IMR-90 (cell line): ENCODE data around the gene CACYBP. TPM values are rescaled to one million over a fixed set of nuclear protein-coding genes. Genes with fewer than 3 reads are reported as not detected.

Source experiments
- ATAC-seq: fragments of 200-7000 bp; cut with Tn5 transposase; 2 replicates; pipeline ENCODE4 v1.9.1; 2020; ENCODE audit warnings: low read depth, mild to moderate bottlenecking, moderate library complexity
- BruUV-seq: library from RNA; stranded (reverse); fragments of 400-500 nt; replicated peaks from 2 replicates; lab custom pipeline; 2021; lab: Mats Ljungman, UMichigan
- CTCF ChIA-PET: fragments of 300-600 bp; formaldehyde crosslinking; extraction: SDS; loops from one replicate; lab custom pipeline; 2021; ENCODE audit warnings: antibody characterized with exemption; lab: Yijun Ruan, JAX
- POLR2A ChIA-PET: fragments of 300-600 bp; sonication (Branson Sonifier 250); formaldehyde crosslinking; loops from one replicate; lab custom pipeline; 2022; ENCODE audit warnings: antibody characterized with exemption; ENCODE audit not compliant: unreplicated experiment; lab: Charles Lee
- DNase-seq: peaks from one replicate; pipeline ENCODE4 v3.0.0; 2013
- H2AFZ ChIP-seq: replicated peaks from 2 replicates; pipeline ENCODE3; 2013; ENCODE audit warnings: low read length, mild to moderate bottlenecking; ENCODE audit not compliant: poor library complexity
- H2AK5ac ChIP-seq: 2 replicates; pipeline ENCODE4 v1.6.1; 2013; ENCODE audit warnings: low read depth, low read length, inconsistent platforms
- H2AK9ac ChIP-seq: replicated peaks from 2 replicates; pipeline ENCODE3; 2013; ENCODE audit warnings: mild to moderate bottlenecking, low read depth, low read length, moderate library complexity; ENCODE audit not compliant: poor library complexity
- H2BK120ac ChIP-seq: 2 replicates; pipeline ENCODE4 v1.6.1; 2013; ENCODE audit warnings: low read depth, low read length, inconsistent platforms
- H2BK15ac ChIP-seq: 3 replicates; pipeline ENCODE4 v1.6.1; 2013; ENCODE audit warnings: low read depth, low read length, inconsistent platforms
- H2BK20ac ChIP-seq: 2 replicates; pipeline ENCODE4 v1.6.1; 2013; ENCODE audit warnings: low read depth, mild to moderate bottlenecking, inconsistent platforms, low read length, moderate library complexity
- H2BK5ac ChIP-seq: 2 replicates; pipeline ENCODE4 v1.6.1; 2013; ENCODE audit warnings: mild to moderate bottlenecking, low read depth, low read length, inconsistent platforms; ENCODE audit not compliant: poor library complexity, severe bottlenecking
- H3K14ac ChIP-seq: replicated peaks from 2 replicates; pipeline ENCODE4 v1.6.1; 2013; ENCODE audit warnings: low read depth, low read length, inconsistent platforms
- H3K18ac ChIP-seq: 2 replicates; pipeline ENCODE4 v1.6.1; 2013; ENCODE audit warnings: low read depth, low read length, control low read depth
- H3K23ac ChIP-seq: 2 replicates; pipeline ENCODE4 v1.6.1; 2013; ENCODE audit warnings: low read depth, low read length, inconsistent platforms
- H3K27ac ChIP-seq: 2 replicates; pipeline ENCODE4 v1.5.1; 2013; ENCODE audit warnings: mild to moderate bottlenecking, control low read depth, low read length; ENCODE audit not compliant: insufficient read depth
- H3K27me3 ChIP-seq: 2 replicates; pipeline ENCODE4 v1.6.1; 2013; ENCODE audit warnings: low read length; ENCODE audit not compliant: control insufficient read depth, insufficient read depth
- H3K36me3 ChIP-seq: 2 replicates; pipeline ENCODE4 v1.6.1; 2013; ENCODE audit warnings: low read length, mixed read lengths; ENCODE audit not compliant: control insufficient read depth, insufficient read depth
- H3K4ac ChIP-seq: 2 replicates; pipeline ENCODE4 v1.6.1; 2013; ENCODE audit warnings: low read depth, low read length, inconsistent platforms
- H3K4me1 ChIP-seq: 2 replicates; pipeline ENCODE4 v1.6.1; 2013; ENCODE audit warnings: low read length, mixed read lengths; ENCODE audit not compliant: control insufficient read depth, insufficient read depth
- H3K4me2 ChIP-seq: 2 replicates; pipeline ENCODE4 v1.6.1; 2013; ENCODE audit warnings: low read depth, mild to moderate bottlenecking, control low read depth, low read length, moderate library complexity
- H3K4me3 ChIP-seq: 2 replicates; pipeline ENCODE4 v1.5.1; 2013; ENCODE audit warnings: low read depth, mild to moderate bottlenecking, control low read depth, low read length, moderate library complexity; ENCODE audit not compliant: insufficient read depth
- H3K56ac ChIP-seq: 2 replicates; pipeline ENCODE4 v1.6.1; 2013; ENCODE audit warnings: low read length, inconsistent platforms; ENCODE audit not compliant: insufficient read depth; ENCODE audit errors: extremely low read depth
- H3K79me1 ChIP-seq, 2 experiments: 2 replicates each; pipeline ENCODE4 v1.6.1; 2013; ENCODE audit warnings: low read length in 2 of 2, inconsistent platforms in 1 of 2, low read depth in 1 of 2
- H3K9ac ChIP-seq: 2 replicates; pipeline ENCODE4 v1.6.1; 2013; ENCODE audit warnings: low read depth, low read length, control low read depth
- H3K9me1 ChIP-seq: 2 replicates; pipeline ENCODE4 v1.6.1; 2013; ENCODE audit warnings: low read length, inconsistent platforms; ENCODE audit not compliant: insufficient read depth
- H3K9me3 ChIP-seq: 2 replicates; pipeline ENCODE4 v1.6.1; 2013; ENCODE audit warnings: low read length; ENCODE audit not compliant: control insufficient read depth, insufficient read depth
- H4K20me1 ChIP-seq: 2 replicates; pipeline ENCODE4 v1.6.1; 2013; ENCODE audit warnings: low read length, inconsistent platforms; ENCODE audit not compliant: insufficient read depth
- H4K5ac ChIP-seq: 2 replicates; pipeline ENCODE4 v1.6.1; 2013; ENCODE audit warnings: mild to moderate bottlenecking, low read depth, low read length, control low read depth
- H4K8ac ChIP-seq, 2 experiments: 2 replicates each; pipeline ENCODE4 v1.6.1; 2013; ENCODE audit warnings: low read depth in 2 of 2, low read length in 2 of 2, control low read depth in 1 of 2, inconsistent platforms in 1 of 2
- H4K91ac ChIP-seq: 2 replicates; pipeline ENCODE4 v1.6.1; 2013; ENCODE audit warnings: low read depth, low read length, inconsistent platforms; ENCODE audit not compliant: insufficient read depth
- MAFK ChIP-seq: IDR thresholded peaks from 2 replicates; pipeline ENCODE4 v1.6.1; 2012; ENCODE audit warnings: low read depth, low read length, improper control_type of control experiment
- RAD21 ChIP-seq: IDR thresholded peaks from 2 replicates; pipeline ENCODE4 v1.6.1; 2012; ENCODE audit warnings: low read length, improper control_type of control experiment
- USF2 ChIP-seq: fragments of 150-350 bp; IDR thresholded peaks from 2 replicates; pipeline ENCODE4 v1.6.1; 2017; ENCODE audit warnings: mild to moderate bottlenecking, antibody characterized with exemption, low read length, low read depth
- WGBS, 2 experiments: methylation state at CpG; one replicate each; pipeline versions ENCODE4 v1.1.5 to v1.1.7; 2013; ENCODE audit warnings: missing lambda C conversion rate in 2 of 2; ENCODE audit not compliant: insufficient read length in 1 of 2; ENCODE audit errors: extremely low coverage in 2 of 2; 5-methylcytosine and 5-hydroxymethylcytosine counted together
- dilution Hi-C: fragments of 300-500 bp; cut with HindIII; formaldehyde crosslinking; loops from one replicate; pipeline ENCODE4 v1.14.3; 2018; ENCODE audit warnings: low sequenced_read_pairs; ENCODE audit not compliant: unreplicated experiment
- in situ Hi-C: fragments of 300-500 bp; cut with MboI; formaldehyde crosslinking; loops from 3 replicates; pipeline ENCODE4 v1.14.3; 2019; ENCODE audit warnings: low sequenced_read_pairs, inconsistent platforms, mixed read lengths
- intact Hi-C: fragments of 100-400 bp; cut with micrococcal nuclease; formaldehyde crosslinking; loops from 2 replicates; pipeline ENCODE4 v1.10.0; 2022
- polyA plus RNA-seq, 3 experiments: library from polyadenylated mRNA; depleted of rRNA; stranded (reverse); fragments of >200 nt; gene quantifications; 2 replicates each; pipeline ENCODE4 v1.2.3, GENCODE V29; 2012; ENCODE audit warnings: low replicate concordance in 1 of 3
- total RNA-seq: library from RNA; depleted of rRNA; stranded (reverse); fragments of >200 nt; gene quantifications from 2 replicates; pipeline ENCODE4 v1.2.3, GENCODE V29; 2012
- TF ChIP-seq, protein P1 (sequence below): fragments of 150-350 bp; IDR thresholded peaks from 2 replicates; pipeline ENCODE4 v1.6.1; 2016; ENCODE audit warnings: low read depth, mild to moderate bottlenecking, low read length, moderate library complexity, borderline replicate concordance

Gene CACYBP
- total and polyA plus RNA-seq, 2 of the 4 experiments (the other 2 are of a cell fraction): 61.8 to 62.8 TPM

DNA sequence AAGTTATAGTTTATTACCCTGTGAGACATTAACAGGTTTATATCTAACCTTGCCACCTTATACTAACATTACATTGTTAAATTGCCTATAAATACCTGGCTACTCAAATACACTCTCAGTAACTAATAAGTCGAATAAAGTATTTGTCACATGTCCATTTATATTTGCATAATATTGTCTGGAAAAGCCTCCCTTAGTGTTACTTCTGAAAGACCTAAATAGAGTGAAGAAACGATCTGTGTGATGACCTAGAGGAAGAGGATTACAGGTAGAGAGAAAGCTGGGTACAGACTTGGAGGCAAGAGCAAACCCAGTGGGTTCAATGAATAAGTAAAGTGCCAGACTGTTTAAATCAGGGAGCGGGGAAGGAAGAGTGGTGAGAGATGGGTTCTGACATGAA, 2.7 kb upstream of the CACYBP start:
- Histone ChIP-seq H3K27ac (no peak overlapping the region), H3K9ac (no peak overlapping the region), H3K4me2 (no peak overlapping the region), H3K9me3 (no peaks in the 10 kb centered on the region), H4K20me1 (no peaks in the 10 kb centered on the region), H3K56ac (no peak overlapping the region), H3K14ac (no peak overlapping the region), H2BK5ac (no peak overlapping the region), H2AFZ (no peak overlapping the region), H4K8ac (no peak overlapping the region), H4K5ac (no peak overlapping the region), H2AK9ac (no peak overlapping the region), H3K18ac (no peak overlapping the region), H2BK15ac (no peak overlapping the region), H3K4ac (no peak overlapping the region), H3K4me3 (no peak overlapping the region), H3K9me1 (no peaks in the 10 kb centered on the region), H2BK20ac (no peak overlapping the region), H3K4me1 (peaks cover 2% of the 10 kb centered on the region; the same call in 1 of the 2 replicates), H4K91ac (no peak overlapping the region), H3K27me3 (no peaks in the 10 kb centered on the region), H2AK5ac (no peak overlapping the region), H3K79me1 (peaks cover 8 to 20% of the 10 kb centered on the region in 2 experiments; a peak in 3 of 4 replicates), H2BK120ac (no peak overlapping the region), H3K23ac (no peak overlapping the region), H3K36me3 (no peaks in the 10 kb centered on the region)
- in situ Hi-C loops (loop anchor here (25.0 kb wide), 1 partner anchor 735 kb away; no protein-coding TSS in a partner anchor), dilution Hi-C loops (no loop called here), intact Hi-C loops (loop anchor here (5.0 kb wide), 1 partner anchor 200 kb away; no protein-coding TSS in a partner anchor)
- no TSS peak for BruUV-seq
- ChIA-PET CTCF (no interaction called here), POLR2A (no interaction called here)
- WGBS, 2 experiments: 83% methylated on average over 1 of the region's 3 CpGs; no CpG with 5 or more reads in 1 of the 2 experiments
- no peak for DNase-seq
- no peak for ATAC-seq
- TF ChIP-seq RAD21 (no peak), USF2 (no peak), MAFK (no peak)
- TF ChIP-seq, protein P1, sequence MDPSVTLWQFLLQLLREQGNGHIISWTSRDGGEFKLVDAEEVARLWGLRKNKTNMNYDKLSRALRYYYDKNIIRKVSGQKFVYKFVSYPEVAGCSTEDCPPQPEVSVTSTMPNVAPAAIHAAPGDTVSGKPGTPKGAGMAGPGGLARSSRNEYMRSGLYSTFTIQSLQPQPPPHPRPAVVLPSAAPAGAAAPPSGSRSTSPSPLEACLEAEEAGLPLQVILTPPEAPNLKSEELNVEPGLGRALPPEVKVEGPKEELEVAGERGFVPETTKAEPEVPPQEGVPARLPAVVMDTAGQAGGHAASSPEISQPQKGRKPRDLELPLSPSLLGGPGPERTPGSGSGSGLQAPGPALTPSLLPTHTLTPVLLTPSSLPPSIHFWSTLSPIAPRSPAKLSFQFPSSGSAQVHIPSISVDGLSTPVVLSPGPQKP: no peak
